DOHH2 (cell line): ENCODE data around the gene DDIT4.

Experiments used
- H3F3A ChIP-seq: fragments of 200-600 bp; sonication (generic), shearing (Covaris generic); 2 replicates; pipeline ENCODE4 v1.6.0; 2016; ENCODE audit warnings: antibody characterized with exemption, mild to moderate bottlenecking; ENCODE audit not compliant: control insufficient read depth, insufficient read depth
- H3K27ac ChIP-seq: fragments of 200-600 bp; sonication (generic); 2 replicates; pipeline ENCODE4 v1.5.1; 2014; ENCODE audit warnings: low read depth, mild to moderate bottlenecking, low read length, moderate library complexity
- H3K27me3 ChIP-seq: fragments of 200-600 bp; sonication (generic); 2 replicates; pipeline ENCODE4 v1.6.1; 2014; ENCODE audit warnings: mild to moderate bottlenecking, low read length, mixed read lengths; ENCODE audit not compliant: control insufficient read depth
- H3K36me3 ChIP-seq: fragments of 200-600 bp; sonication (generic); 2 replicates; pipeline ENCODE4 v1.6.1; 2014; ENCODE audit warnings: mild to moderate bottlenecking, low read length, moderate library complexity, mixed read lengths; ENCODE audit not compliant: control insufficient read depth
- H3K4me1 ChIP-seq: fragments of 200-600 bp; sonication (generic); 2 replicates; pipeline ENCODE4 v1.6.1; 2014; ENCODE audit warnings: mild to moderate bottlenecking, low read length, mixed read lengths; ENCODE audit not compliant: control insufficient read depth
- H3K4me2 ChIP-seq: fragments of 200-600 bp; sonication (generic); 2 replicates; pipeline ENCODE4 v1.6.0; 2014; ENCODE audit warnings: mild to moderate bottlenecking, low read length, moderate library complexity
- H3K4me3 ChIP-seq: fragments of 200-600 bp; sonication (generic); 2 replicates; pipeline ENCODE4 v1.5.1; 2014; ENCODE audit warnings: mild to moderate bottlenecking, low read length, mixed read lengths
- H3K79me2 ChIP-seq: fragments of 200-600 bp; sonication (generic); 2 replicates; pipeline ENCODE4 v1.6.1; 2014; ENCODE audit warnings: mild to moderate bottlenecking, low read length, mixed read lengths; ENCODE audit not compliant: control insufficient read depth
- H3K9me2 ChIP-seq: fragments of 200-600 bp; sonication (generic); replicated peaks from 2 replicates; pipeline ENCODE4 v1.6.1; 2014; ENCODE audit warnings: mild to moderate bottlenecking, low read length, mixed read lengths; ENCODE audit not compliant: control insufficient read depth
- H3K9me3 ChIP-seq: fragments of 200-600 bp; sonication (generic); 2 replicates; pipeline ENCODE4 v1.6.1; 2014; ENCODE audit warnings: antibody characterized with exemption, low read length, mixed read lengths; ENCODE audit not compliant: control insufficient read depth, insufficient read depth
- H4K20me1 ChIP-seq: fragments of 200-600 bp; sonication (generic); 2 replicates; pipeline ENCODE4 v1.6.0; 2014; ENCODE audit warnings: low read depth, mild to moderate bottlenecking, antibody characterized with exemption, low read length, moderate library complexity; ENCODE audit not compliant: control insufficient read depth, insufficient read depth
- EZH2phosphoT487 ChIP-seq: fragments of 200-600 bp; sonication (generic); IDR thresholded peaks from 2 replicates; pipeline ENCODE4 v1.6.1; 2017; ENCODE audit warnings: borderline replicate concordance, mild to moderate bottlenecking, antibody characterized with exemption, low read length, moderate library complexity, mixed read lengths
- TF ChIP-seq, protein P1 (sequence below): fragments of 200-600 bp; sonication (generic); IDR thresholded peaks from one replicate; pipeline ENCODE4 v1.5.1; 2014; ENCODE audit warnings: antibody characterized with exemption, mild to moderate bottlenecking, low read depth, low read length; ENCODE audit not compliant: poor library complexity, severe bottlenecking

DDIT4 gene

DNA sequence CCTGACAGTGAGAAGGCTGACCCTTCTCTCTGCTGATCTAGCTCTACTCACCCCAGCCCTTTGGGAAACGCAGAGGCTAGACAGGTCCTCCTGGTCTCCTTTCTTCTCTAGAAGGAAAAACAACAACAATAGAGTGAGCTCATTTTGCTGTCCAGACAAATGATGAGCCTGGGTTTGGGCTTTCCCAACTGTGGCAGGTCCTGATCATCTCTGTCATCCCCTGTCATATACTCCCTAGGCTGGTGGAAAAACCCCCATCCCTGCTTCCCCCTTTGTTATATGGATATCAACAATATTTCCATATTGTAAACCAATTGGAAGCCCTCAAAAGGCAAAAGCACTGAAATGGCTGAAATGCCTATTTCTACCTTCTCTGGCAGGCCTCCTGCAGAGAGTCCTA is 9.2 kb upstream of the DDIT4 start:
- TF ChIP-seq, protein P1, sequence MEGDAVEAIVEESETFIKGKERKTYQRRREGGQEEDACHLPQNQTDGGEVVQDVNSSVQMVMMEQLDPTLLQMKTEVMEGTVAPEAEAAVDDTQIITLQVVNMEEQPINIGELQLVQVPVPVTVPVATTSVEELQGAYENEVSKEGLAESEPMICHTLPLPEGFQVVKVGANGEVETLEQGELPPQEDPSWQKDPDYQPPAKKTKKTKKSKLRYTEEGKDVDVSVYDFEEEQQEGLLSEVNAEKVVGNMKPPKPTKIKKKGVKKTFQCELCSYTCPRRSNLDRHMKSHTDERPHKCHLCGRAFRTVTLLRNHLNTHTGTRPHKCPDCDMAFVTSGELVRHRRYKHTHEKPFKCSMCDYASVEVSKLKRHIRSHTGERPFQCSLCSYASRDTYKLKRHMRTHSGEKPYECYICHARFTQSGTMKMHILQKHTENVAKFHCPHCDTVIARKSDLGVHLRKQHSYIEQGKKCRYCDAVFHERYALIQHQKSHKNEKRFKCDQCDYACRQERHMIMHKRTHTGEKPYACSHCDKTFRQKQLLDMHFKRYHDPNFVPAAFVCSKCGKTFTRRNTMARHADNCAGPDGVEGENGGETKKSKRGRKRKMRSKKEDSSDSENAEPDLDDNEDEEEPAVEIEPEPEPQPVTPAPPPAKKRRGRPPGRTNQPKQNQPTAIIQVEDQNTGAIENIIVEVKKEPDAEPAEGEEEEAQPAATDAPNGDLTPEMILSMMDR = no peak
- TF ChIP-seq EZH2phosphoT487 = no peak
- Histone ChIP-seq H3F3A (peaks cover 18% of the 10 kb centered on the region), H3K4me3 (no peak overlapping the region), H3K9me3 (no peaks in the 10 kb centered on the region), H3K4me2 (no peak overlapping the region), H3K27ac (no peak overlapping the region), H3K4me1 (peaks cover 80% of the 10 kb centered on the region), H3K36me3 (no peaks in the 10 kb centered on the region), H4K20me1 (no peaks in the 10 kb centered on the region), H3K9me2 (no peaks in the 10 kb centered on the region), H3K27me3 (no peaks in the 10 kb centered on the region), H3K79me2 (no peaks in the 10 kb centered on the region)

DNA sequence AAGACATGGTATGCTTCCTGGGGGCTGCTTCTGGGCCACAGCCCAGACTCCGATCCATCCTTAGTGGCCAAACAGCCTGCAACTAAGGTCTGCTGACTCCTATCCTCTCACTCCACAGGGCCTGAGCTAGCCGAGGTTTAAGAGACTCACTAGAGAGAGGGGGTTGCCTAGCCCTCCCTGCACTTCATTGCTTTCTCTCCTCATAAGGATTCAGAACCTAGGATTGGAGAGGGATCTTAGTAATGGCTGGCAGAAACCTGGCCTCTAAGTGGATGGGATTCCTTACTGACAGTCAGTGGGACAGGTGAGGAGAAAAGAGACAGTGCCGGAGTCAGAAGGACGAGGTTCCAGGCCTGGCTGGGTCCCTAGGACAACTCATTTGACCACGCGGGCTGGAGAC is 8.2 kb upstream of the DDIT4 start:
- Histone ChIP-seq H3K9me3 (no peaks in the 10 kb centered on the region), H3F3A (peaks cover 11% of the 10 kb centered on the region), H3K9me2 (no peaks in the 10 kb centered on the region), H3K4me1 (peaks cover 70% of the 10 kb centered on the region), H3K27ac (no peak overlapping the region), H3K79me2 (no peaks in the 10 kb centered on the region), H3K4me3 (no peak overlapping the region), H3K4me2 (peak overlapping the region; percentile 1; the same call in 1 of the 2 replicates), H3K27me3 (no peaks in the 10 kb centered on the region), H4K20me1 (no peaks in the 10 kb centered on the region), H3K36me3 (no peaks in the 10 kb centered on the region)
- TF ChIP-seq, protein P1 = no peak
- no peak for TF ChIP-seq EZH2phosphoT487

DNA sequence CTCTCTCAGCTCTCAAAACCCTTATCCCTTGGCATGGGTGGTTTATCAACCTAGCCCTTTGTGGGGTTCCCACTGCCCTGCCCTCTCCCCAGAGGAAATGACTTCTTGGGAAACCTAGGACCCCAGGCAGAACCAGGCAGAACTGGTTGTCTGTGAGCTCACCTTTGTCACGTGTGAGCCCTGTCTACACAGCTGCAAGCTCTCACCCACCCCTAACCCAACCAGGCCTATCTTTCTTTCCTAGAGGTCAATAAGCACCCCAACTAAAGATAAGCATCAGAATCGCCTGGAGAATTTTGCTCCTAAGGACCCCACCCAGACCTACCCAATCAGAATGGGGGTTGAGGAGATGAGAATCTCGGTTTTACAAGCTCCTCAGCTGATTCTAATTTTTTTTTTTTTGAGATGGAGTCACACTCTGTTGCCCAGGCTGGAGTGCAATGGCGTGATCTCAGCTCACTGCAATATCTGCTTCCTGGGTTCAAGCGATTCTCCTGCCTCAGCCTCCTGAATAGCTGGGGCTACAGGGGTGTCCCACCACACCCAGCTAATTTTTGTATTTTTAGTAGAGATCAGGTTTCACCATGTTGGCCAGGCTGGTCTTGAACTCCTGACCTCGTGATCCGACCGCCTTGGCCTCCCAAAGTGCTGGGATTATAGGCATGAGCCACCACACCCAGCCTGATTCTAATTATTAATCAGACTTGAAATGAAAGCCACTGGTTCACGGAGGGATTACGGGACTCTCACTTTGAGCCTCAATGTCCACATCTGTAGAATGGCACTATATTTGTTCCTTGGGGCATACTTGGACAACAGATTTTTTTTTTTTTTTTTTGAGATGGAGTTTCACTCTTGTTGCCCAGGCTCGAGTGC is 7.5 kb upstream of the DDIT4 start:
- peak overlapping the region; percentile 1; the same call in 1 of the 2 replicates for H3K4me2 ChIP-seq

More for the DNA sequence above, 7.5 kb upstream of the DDIT4 start:
- Histone ChIP-seq H3K9me2 (no peaks in the 10 kb centered on the region), H3F3A (peaks cover 12% of the 10 kb centered on the region), H3K27me3 (no peaks in the 10 kb centered on the region), H3K9me3 (no peaks in the 10 kb centered on the region), H3K27ac (no peak overlapping the region), H3K36me3 (no peaks in the 10 kb centered on the region), H3K4me1 (peaks cover 63% of the 10 kb centered on the region), H3K79me2 (no peaks in the 10 kb centered on the region), H3K4me3 (no peak overlapping the region), H4K20me1 (no peaks in the 10 kb centered on the region)
- TF ChIP-seq, protein P1 = no peak
- TF ChIP-seq EZH2phosphoT487 = no peak
